CD14-positive monocyte (primary cell): ENCODE results near the gene ENO2. TPM values are rescaled to one million over a fixed set of nuclear protein-coding genes. Genes with fewer than 3 reads are reported as not detected.

ENCODE experiments used
- DNase-seq, 3 donors: peaks; one replicate each; pipeline ENCODE4 v3.0.0-alpha.2; 2011 to 2022
- H2AFZ ChIP-seq: 2 replicates; pipeline ENCODE4 v1.6.0; 2012; ENCODE audit warnings: mild to moderate bottlenecking, low read depth, low read length, inconsistent platforms; ENCODE audit not compliant: insufficient read depth, poor library complexity, severe bottlenecking
- H3K27ac ChIP-seq, 2 donors: 1 replicate in 1 of 2; 2 replicates in 1 of 2; pipeline ENCODE4 v1.5.1; 2012 to 2013; ENCODE audit warnings: low read length in 2 of 2, control low read depth in 1 of 2, inconsistent platforms in 1 of 2, low read depth in 1 of 2, mild to moderate bottlenecking in 1 of 2
- H3K27me3 ChIP-seq, 2 donors: one replicate each; pipeline versions ENCODE4 v1.6.0 to v1.6.1; 2011 to 2013; ENCODE audit warnings: low read length in 2 of 2; ENCODE audit not compliant: control insufficient read depth in 2 of 2, insufficient read depth in 2 of 2
- H3K36me3 ChIP-seq, 2 donors: replicated peaks in 1 of 2; 1 replicate in 1 of 2; 2 replicates in 1 of 2; pipeline versions ENCODE4 v1.5.1 to v1.6.1; 2012 to 2013; ENCODE audit warnings: low read length in 2 of 2, control low read depth in 1 of 2, inconsistent platforms in 1 of 2, mild to moderate bottlenecking in 1 of 2; ENCODE audit not compliant: insufficient read depth in 2 of 2, control insufficient read depth in 1 of 2
- H3K4me1 ChIP-seq, 2 donors: 1 replicate in 1 of 2; 2 replicates in 1 of 2; pipeline versions ENCODE4 v1.5.1 to v1.6.1; 2012 to 2013; ENCODE audit warnings: low read length in 2 of 2, control low read depth in 1 of 2, inconsistent platforms in 1 of 2, mild to moderate bottlenecking in 1 of 2, moderate library complexity in 1 of 2; ENCODE audit not compliant: insufficient read depth in 2 of 2, control insufficient read depth in 1 of 2
- H3K4me2 ChIP-seq: replicated peaks from 2 replicates; pipeline ENCODE3; 2012; ENCODE audit warnings: low read length, moderate library complexity, mild to moderate bottlenecking; ENCODE audit not compliant: poor library complexity, severe bottlenecking; ENCODE audit errors: extremely low read depth
- H3K4me3 ChIP-seq, 3 experiments: fragments of 200-600 bp in 1 of 3; sonication (generic) in 1 of 3; replicated peaks in 1 of 3; 1 replicate in 2 of 3; 2 replicates in 1 of 3; pipeline ENCODE4 v1.5.1; 2011 to 2013; ENCODE audit warnings: low read length in 3 of 3, mild to moderate bottlenecking in 3 of 3, control low read depth in 2 of 3, low read depth in 2 of 3, inconsistent platforms in 1 of 3, moderate library complexity in 1 of 3
- H3K79me2 ChIP-seq: 2 replicates; pipeline ENCODE4 v1.6.0; 2012; ENCODE audit warnings: mild to moderate bottlenecking, control low read depth, inconsistent platforms, low read length, moderate library complexity; ENCODE audit not compliant: insufficient read depth
- H3K9ac ChIP-seq: 2 replicates; pipeline ENCODE4 v1.6.0; 2017; ENCODE audit warnings: low read length, mild to moderate bottlenecking; ENCODE audit not compliant: insufficient read depth, poor library complexity, severe bottlenecking
- H3K9me3 ChIP-seq, 2 donors: replicated peaks in 1 of 2; 1 replicate in 1 of 2; 2 replicates in 1 of 2; pipeline versions ENCODE4 v1.5.1 to v1.6.1; 2012 to 2013; ENCODE audit warnings: low read length in 2 of 2, control low read depth in 1 of 2; ENCODE audit not compliant: control insufficient read depth in 1 of 2, insufficient read depth in 1 of 2
- H4K20me1 ChIP-seq: 2 replicates; pipeline ENCODE4 v1.6.0; 2012; ENCODE audit warnings: mild to moderate bottlenecking, low read length, control low read depth, moderate library complexity; ENCODE audit not compliant: insufficient read depth
- H3K27ac Mint-ChIP-seq, 7 donors: one replicate each; pipeline ENCODE4 v1.8.0; 2020; ENCODE audit warnings: mild to moderate bottlenecking in 7 of 7, mixed read lengths in 7 of 7, moderate library complexity in 6 of 7, inconsistent platforms in 2 of 7
- H3K27me3 Mint-ChIP-seq, 3 donors: one replicate each; pipeline ENCODE4 v1.8.0; 2021 to 2022; ENCODE audit warnings: low read depth in 3 of 3, mild to moderate bottlenecking in 3 of 3, mixed read lengths in 3 of 3, moderate library complexity in 3 of 3, inconsistent platforms in 1 of 3
- H3K36me3 Mint-ChIP-seq, 2 donors: one replicate each; pipeline ENCODE4 v1.8.0; 2020; ENCODE audit warnings: mixed read lengths in 2 of 2, inconsistent platforms in 1 of 2, mild to moderate bottlenecking in 1 of 2
- H3K4me1 Mint-ChIP-seq: one replicate; pipeline ENCODE4 v1.8.0; 2020; ENCODE audit warnings: mild to moderate bottlenecking, mixed read lengths
- H3K4me3 Mint-ChIP-seq, 2 donors: one replicate each; pipeline ENCODE4 v1.8.0; 2020; ENCODE audit warnings: mild to moderate bottlenecking in 2 of 2, mixed read lengths in 2 of 2, moderate library complexity in 1 of 2
- H3K9me3 Mint-ChIP-seq, 7 donors: one replicate each; pipeline ENCODE4 v1.8.0; 2020 to 2022; ENCODE audit warnings: mixed read lengths in 7 of 7, mild to moderate bottlenecking in 6 of 7, moderate library complexity in 6 of 7, inconsistent platforms in 2 of 7
- WGBS: methylation state at CpG from one replicate; pipeline ENCODE4 v1.1.5; 2013; ENCODE audit warnings: missing lambda C conversion rate; ENCODE audit not compliant: insufficient coverage; 5-methylcytosine and 5-hydroxymethylcytosine counted together
- intact Hi-C, 2 donors: fragments of 100-400 bp; cut with micrococcal nuclease; formaldehyde crosslinking; loops; one replicate each; pipeline versions ENCODE4 v1.15.0 to v1.15.1; 2023
- polyA plus RNA-seq, 3 donors: library from polyadenylated mRNA; depleted of rRNA in 1 of 3; unstranded in 2 of 3; stranded (reverse) in 1 of 3; fragments of 300-500 nt in 2 of 3; fragments of >200 nt in 1 of 3; fragmentation: Illumina TruSeq in 2 of 3; gene quantifications; 1 replicate in 2 of 3; 2 replicates in 1 of 3; pipeline ENCODE4 v1.2.3, GENCODE V29; 2012 to 2021
- TF ChIP-seq, protein P1 (sequence below): fragments of 200-600 bp; IDR thresholded peaks from one replicate; pipeline ENCODE4 v1.8.0; 2022; ENCODE audit warnings: antibody characterized with exemption, mild to moderate bottlenecking

ENO2 gene
- polyA plus RNA-seq, 3 donors = 0.09 to 0.43 (median 0.19) TPM

DNA sequence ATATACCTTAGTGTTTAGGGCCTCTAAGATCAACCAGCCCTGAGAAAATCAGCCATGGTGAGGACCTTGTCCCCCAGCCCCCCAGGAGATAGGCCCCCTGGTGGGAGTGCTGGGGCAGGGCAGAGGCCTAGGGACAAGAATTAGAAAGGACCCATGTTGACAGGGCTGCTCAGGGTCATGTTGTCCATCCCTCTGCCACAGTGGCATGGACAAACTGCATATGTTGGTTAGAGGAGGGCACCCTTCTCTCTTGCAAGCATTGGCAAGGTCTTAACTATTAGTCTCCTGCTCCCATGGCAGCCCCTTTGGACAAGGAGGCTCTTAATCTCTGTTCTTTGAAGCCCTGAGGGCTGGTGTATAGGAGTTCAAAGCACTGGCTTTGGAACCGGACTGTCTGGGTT, 36.0 kb downstream of the ENO2 start:
- DNase-seq = no peak
- Histone ChIP-seq H4K20me1 (peaks cover 41% of the 10 kb centered on the region), H3K4me2 (peak overlapping the region; percentile 92), H3K9me3 (no peaks in the 10 kb centered on the region), H3K4me1 (peaks cover 74 to 82% of the 10 kb centered on the region in 2 donors), H3K36me3 (peaks cover 23 to 27% of the 10 kb centered on the region in 2 donors), H3K4me3 (peak overlapping the region in 2 of 3 experiments; percentile 98 to 99), H3K27me3 (no peaks in the 10 kb centered on the region), H2AFZ (peak overlapping the region; percentile 48), H3K27ac (peak overlapping the region; percentile 87 to 95), H3K79me2 (peaks cover 65% of the 10 kb centered on the region), H3K9ac (no peak overlapping the region)
- Mint-ChIP-seq H3K27me3 (peaks cover 0 to 3% (median 0%) of the 10 kb centered on the region in 3 donors), H3K4me1 (peaks cover 71% of the 10 kb centered on the region), H3K9me3 (peaks cover 0 to 2% (median 0%) of the 10 kb centered on the region in 7 donors), H3K36me3 (peaks cover 26 to 35% of the 10 kb centered on the region in 2 donors), H3K27ac (peak overlapping the region; percentile 87 to 98 (median 96)), H3K4me3 (peak overlapping the region; percentile 97 to 99)
- TF ChIP-seq, protein P1, sequence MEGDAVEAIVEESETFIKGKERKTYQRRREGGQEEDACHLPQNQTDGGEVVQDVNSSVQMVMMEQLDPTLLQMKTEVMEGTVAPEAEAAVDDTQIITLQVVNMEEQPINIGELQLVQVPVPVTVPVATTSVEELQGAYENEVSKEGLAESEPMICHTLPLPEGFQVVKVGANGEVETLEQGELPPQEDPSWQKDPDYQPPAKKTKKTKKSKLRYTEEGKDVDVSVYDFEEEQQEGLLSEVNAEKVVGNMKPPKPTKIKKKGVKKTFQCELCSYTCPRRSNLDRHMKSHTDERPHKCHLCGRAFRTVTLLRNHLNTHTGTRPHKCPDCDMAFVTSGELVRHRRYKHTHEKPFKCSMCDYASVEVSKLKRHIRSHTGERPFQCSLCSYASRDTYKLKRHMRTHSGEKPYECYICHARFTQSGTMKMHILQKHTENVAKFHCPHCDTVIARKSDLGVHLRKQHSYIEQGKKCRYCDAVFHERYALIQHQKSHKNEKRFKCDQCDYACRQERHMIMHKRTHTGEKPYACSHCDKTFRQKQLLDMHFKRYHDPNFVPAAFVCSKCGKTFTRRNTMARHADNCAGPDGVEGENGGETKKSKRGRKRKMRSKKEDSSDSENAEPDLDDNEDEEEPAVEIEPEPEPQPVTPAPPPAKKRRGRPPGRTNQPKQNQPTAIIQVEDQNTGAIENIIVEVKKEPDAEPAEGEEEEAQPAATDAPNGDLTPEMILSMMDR = peak; percentile 3
- intact Hi-C loops = loop anchor here in 1 of 2 donors (5.0 to 10.0 kb wide), 2 partner anchors 67 to 416 kb away; partner anchors contain the start of genes GAPDH and LPCAT3
- WGBS = 29% methylated on average over 1 of the region's 1 CpG

- TF ChIP-seq, protein P1 = no peak
- Mint-ChIP-seq H3K4me1 (peaks cover 71% of the 10 kb centered on the region), H3K36me3 (peaks cover 32 to 41% of the 10 kb centered on the region in 2 donors), H3K27me3 (peaks cover 0 to 3% (median 0%) of the 10 kb centered on the region in 3 donors), H3K27ac (peak within 1 kb of the TSS; percentile 93 to 98 (median 96)), H3K4me3 (peak within 1 kb of the TSS; percentile 97 to 99), H3K9me3 (peaks cover 0 to 2% (median 0%) of the 10 kb centered on the region in 7 donors)
- Histone ChIP-seq H3K36me3 (peaks cover 28 to 33% of the 10 kb centered on the region in 2 donors), H3K79me2 (peaks cover 71% of the 10 kb centered on the region), H3K27me3 (no peaks in the 10 kb centered on the region), H3K4me2 (peak within 1 kb of the TSS; percentile 92), H3K9me3 (no peaks in the 10 kb centered on the region), H3K4me1 (peaks cover 74 to 82% of the 10 kb centered on the region in 2 donors), H3K27ac (peak within 1 kb of the TSS; percentile 87 to 95), H3K4me3 (peak within 1 kb of the TSS; percentile 61 to 99 (median 98)), H2AFZ (peak within 1 kb of the TSS; percentile 48), H3K9ac (peak within 1 kb of the TSS; percentile 93), H4K20me1 (peaks cover 47% of the 10 kb centered on the region)
- WGBS = 4% methylated on average over 22 of the region's 25 CpGs
- DNase-seq = peak; percentile 77 to 87 (median 82)
- intact Hi-C loops = loop anchor here in 1 of 2 donors (5.0 to 10.0 kb wide), 2 partner anchors 66 to 416 kb away; partner anchors contain the start of genes GAPDH and LPCAT3
Measured at GRCh38 chr12:6950811-6951540, 36.6 kb downstream of the ENO2 start, which contains the start of gene PTPN6. TSS of gene PTPN6 (plus strand) at chr12:6951356. CDS start at chr12:6951513, 157 bp downstream.
